ENCODE measurements around the gene TEX29. TPM values are rescaled to one million over a fixed set of nuclear protein-coding genes. Genes with fewer than 3 reads are reported as not detected.

Gene TEX29
- total RNA-seq, 1 donor from 2014 or later = 0.97 TPM

DNA sequence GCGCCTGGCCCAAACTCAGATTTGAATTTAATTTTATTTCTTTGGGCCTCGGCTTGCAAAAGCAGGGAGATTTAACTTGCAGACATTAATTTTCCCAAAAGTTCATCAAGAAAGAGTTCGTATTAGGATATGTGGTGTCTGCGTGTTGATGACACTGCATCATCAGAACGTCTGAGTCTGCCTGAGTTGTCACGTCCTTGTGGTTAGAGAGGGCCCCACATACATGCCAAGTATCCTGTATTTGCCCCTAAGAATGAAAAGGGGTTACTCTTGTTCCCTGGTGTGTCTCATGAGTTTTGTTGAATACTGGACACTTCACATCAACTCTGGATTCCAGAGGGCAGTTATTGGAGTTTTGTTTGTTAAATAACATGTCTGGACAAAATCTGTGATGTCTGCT lies 5.6 kb upstream of the TEX29 start:
- Histone ChIP-seq H3K4me3 (no peak overlapping the region), H3K9me3 (peaks cover 8% of the 10 kb centered on the region), H3K27me3 (ENCODE audit: low read depth) (no peaks in the 10 kb centered on the region), H3K36me3 (peaks cover 8% of the 10 kb centered on the region), H3K4me1 (no peaks in the 10 kb centered on the region), H3K27ac (no peak overlapping the region)
- ATAC-seq (no peak), DNase-seq (no peak)
- intact Hi-C loops (cut with DNase I) = no loop called here
- TF ChIP-seq, protein P1, sequence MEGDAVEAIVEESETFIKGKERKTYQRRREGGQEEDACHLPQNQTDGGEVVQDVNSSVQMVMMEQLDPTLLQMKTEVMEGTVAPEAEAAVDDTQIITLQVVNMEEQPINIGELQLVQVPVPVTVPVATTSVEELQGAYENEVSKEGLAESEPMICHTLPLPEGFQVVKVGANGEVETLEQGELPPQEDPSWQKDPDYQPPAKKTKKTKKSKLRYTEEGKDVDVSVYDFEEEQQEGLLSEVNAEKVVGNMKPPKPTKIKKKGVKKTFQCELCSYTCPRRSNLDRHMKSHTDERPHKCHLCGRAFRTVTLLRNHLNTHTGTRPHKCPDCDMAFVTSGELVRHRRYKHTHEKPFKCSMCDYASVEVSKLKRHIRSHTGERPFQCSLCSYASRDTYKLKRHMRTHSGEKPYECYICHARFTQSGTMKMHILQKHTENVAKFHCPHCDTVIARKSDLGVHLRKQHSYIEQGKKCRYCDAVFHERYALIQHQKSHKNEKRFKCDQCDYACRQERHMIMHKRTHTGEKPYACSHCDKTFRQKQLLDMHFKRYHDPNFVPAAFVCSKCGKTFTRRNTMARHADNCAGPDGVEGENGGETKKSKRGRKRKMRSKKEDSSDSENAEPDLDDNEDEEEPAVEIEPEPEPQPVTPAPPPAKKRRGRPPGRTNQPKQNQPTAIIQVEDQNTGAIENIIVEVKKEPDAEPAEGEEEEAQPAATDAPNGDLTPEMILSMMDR (IDR thresholded peaks at IDR 0.05) = no peak

DNA sequence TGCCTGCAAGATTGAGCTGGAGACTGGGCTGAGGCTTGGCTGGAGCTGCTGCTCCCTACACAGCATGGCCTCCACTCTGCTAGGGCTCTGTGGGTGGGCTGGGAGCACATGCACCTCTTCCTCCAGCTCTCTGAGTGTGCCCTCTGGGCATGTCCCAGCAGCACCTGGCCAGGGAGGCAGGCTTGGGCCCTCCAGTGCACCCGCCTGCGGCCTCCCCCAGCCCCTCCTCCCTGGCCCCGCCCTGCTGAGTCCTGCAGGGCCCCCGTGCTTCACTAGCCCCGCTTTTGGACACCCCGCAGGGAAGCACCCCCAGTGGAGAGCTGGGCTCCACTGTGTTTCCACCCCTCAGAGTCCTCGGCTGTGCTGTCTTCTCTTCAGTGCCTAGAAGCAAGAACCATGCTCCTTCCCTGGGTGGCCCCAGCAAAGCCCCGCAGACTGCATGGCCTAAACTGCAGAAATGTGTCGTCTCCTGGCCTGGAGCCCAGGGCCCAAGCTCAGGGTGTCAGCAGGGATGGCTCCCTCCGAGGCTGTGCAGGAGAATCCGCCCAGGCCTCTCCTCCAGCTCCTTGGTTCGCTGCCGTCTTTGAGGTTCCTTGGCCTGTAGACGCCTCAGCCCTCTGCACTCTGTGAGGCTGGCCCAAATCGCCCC lies 5.0 kb upstream of the TEX29 start:
- ATAC-seq (peak in 1 of 2 donors; percentile 34), DNase-seq (no peak)
- H3K27ac ChIP-seq = no peak overlapping the region
- H3K9me3 ChIP-seq = peaks cover 8% of the 10 kb centered on the region
- peaks cover 8% of the 10 kb centered on the region for H3K36me3 ChIP-seq
- H3K27me3 ChIP-seq (ENCODE audit: low read depth) = no peaks in the 10 kb centered on the region
- H3K4me3 ChIP-seq = no peak overlapping the region
- no peaks in the 10 kb centered on the region for H3K4me1 ChIP-seq
- intact Hi-C loops (cut with DNase I) = no loop called here
- TF ChIP-seq, protein P1 (IDR thresholded peaks at IDR 0.05) = no peak

DNA sequence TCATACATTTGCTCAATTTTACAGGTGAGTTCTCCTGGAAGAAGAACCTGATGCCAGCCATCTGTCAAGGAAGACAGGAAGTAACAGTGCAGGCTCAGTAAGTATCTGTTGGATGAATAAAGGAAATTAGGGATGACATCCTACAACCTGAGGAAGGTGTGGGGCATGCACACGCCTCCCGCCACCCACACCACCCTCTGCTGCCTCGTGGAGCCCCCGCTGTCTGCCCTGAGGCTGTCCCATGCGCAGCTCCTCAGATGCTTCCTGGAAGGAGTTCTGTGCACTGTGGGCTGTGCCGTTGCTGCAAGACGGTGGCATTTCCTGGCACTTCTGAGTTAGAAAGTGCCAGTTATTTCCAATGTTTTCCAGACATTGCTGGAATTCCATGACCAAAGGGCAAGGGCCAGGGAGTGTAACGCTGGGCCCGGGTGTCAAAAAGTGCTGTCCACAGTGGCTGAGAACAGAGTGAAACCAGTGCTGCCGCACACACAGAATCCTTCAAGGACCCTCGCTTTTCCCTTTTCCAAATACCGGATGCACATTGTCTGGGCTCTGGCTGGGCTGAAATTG lies 4.2 kb upstream of the TEX29 start:
- peaks cover 8% of the 10 kb centered on the region for H3K9me3 ChIP-seq
- no peak for ATAC-seq
- no peak overlapping the region for H3K4me3 ChIP-seq
- no peaks in the 10 kb centered on the region for H3K27me3 ChIP-seq (ENCODE audit: low read depth)
- H3K4me1 ChIP-seq = no peaks in the 10 kb centered on the region
- intact Hi-C loops (cut with DNase I) = no loop called here
- TF ChIP-seq, protein P1 (IDR thresholded peaks at IDR 0.05) = no peak
- no peak for DNase-seq
- H3K36me3 ChIP-seq = peaks cover 8% of the 10 kb centered on the region
- no peak overlapping the region for H3K27ac ChIP-seq

DNA sequence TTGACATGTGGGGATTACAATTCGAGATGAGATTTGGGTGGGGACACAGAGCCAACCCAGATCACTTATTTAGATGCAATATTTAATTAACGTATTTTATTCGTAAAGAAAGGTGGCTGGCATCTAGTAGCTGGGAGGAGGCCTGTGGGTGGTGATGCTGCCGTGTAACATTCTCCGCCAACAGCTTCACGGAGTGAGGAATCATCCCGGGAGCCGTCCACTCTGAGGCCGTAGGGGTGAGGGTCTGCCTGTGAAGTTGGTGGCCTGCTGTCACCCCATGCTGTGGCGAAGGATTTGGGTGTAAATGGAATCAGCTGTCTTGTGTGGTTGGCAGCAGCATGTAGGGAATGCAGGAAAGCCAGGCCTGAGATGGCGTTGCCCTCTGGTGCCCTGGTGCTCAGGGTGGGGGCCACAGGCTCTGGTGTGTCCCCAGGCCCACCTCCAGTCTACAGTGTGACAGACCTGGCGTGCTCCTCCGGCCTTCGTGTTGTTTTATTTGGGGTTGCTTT lies 3.3 kb upstream of the TEX29 start:
- Histone ChIP-seq H3K36me3 (peaks cover 8% of the 10 kb centered on the region), H3K4me3 (no peak overlapping the region), H3K27me3 (ENCODE audit: low read depth) (no peaks in the 10 kb centered on the region), H3K27ac (no peak overlapping the region), H3K4me1 (no peaks in the 10 kb centered on the region), H3K9me3 (peaks cover 8% of the 10 kb centered on the region)
- no peak for DNase-seq
- TF ChIP-seq, protein P1 (IDR thresholded peaks at IDR 0.05) = no peak
- ATAC-seq = no peak
- intact Hi-C loops (cut with DNase I) = no loop called here

DNA sequence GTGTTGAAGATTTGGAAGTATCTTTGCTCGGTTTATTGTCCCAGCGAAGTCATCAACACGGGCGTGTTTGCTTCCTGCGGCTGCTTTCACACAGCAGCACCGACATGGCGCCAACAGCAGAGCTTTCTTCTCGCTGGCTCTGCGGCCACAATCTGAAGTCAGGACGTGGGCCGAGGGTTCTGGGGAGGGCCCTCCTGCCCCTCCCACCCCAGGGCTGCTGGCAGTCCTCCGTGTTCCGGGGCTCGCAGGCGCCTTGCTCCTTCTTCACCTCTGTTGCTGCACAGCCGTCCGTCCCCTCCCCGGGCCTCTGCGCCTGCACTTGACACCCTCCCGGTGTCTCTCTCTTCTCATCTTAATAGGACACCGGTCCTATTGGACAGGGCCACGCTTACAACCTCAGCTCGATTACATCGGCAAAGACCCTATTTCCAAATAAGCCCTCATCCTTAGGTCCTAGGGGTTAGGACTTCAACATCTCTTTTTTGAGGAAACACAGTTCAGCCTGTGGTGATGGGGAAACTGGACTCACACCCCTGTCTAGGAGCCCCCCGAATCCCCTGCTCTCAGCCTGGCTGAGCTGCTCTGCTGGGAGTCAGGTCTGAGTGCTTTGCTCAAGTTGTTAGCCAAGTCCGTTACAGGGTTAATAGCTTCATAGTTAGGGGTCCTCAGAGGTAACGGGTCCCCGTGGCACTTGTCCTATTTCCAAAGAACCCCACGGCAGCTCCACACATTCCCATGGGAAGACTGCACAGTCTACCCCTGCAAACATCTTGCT lies 2.7 kb upstream of the TEX29 start:
- Histone ChIP-seq H3K4me3 (no peak overlapping the region), H3K9me3 (peaks cover 2% of the 10 kb centered on the region), H3K27me3 (ENCODE audit: low read depth) (no peaks in the 10 kb centered on the region), H3K36me3 (peaks cover 8% of the 10 kb centered on the region), H3K27ac (no peak overlapping the region), H3K4me1 (no peaks in the 10 kb centered on the region)
- TF ChIP-seq, protein P1 (IDR thresholded peaks at IDR 0.05) = no peak
- intact Hi-C loops (cut with DNase I) = no loop called here
- DNase-seq (no peak), ATAC-seq (no peak)
